OCI-LY7 (cell line): ENCODE data around the gene NALCN. TPM values are rescaled to one million over a fixed set of nuclear protein-coding genes. Genes with fewer than 3 reads are reported as not detected.

Experiments used
- Bru-seq: library from RNA; stranded (reverse); fragments of 400-500 nt; gene quantifications from one replicate; lab custom pipeline; 2021; lab: Mats Ljungman, UMichigan
- BruChase-seq, 2 experiments: library from RNA; stranded (reverse); fragments of 400-500 nt; gene quantifications; one replicate each; lab custom pipeline; 2021; lab: Mats Ljungman, UMichigan
- BruUV-seq: library from RNA; stranded (reverse); fragments of 400-500 nt; replicated peaks from 2 replicates; lab custom pipeline; 2021; lab: Mats Ljungman, UMichigan
- CTCF ChIA-PET: fragments of 300-600 bp; sonication (Branson Sonifier 250); formaldehyde crosslinking; loops from one replicate; lab custom pipeline; 2022; ENCODE audit warnings: antibody characterized with exemption; ENCODE audit not compliant: unreplicated experiment; lab: Charles Lee
- POLR2A ChIA-PET: fragments of 300-600 bp; sonication (Branson Sonifier 250); formaldehyde crosslinking; loops from one replicate; lab custom pipeline; 2022; ENCODE audit warnings: antibody characterized with exemption; lab: Charles Lee
- DNase-seq: peaks from one replicate; pipeline ENCODE4 v3.0.0-alpha.2; 2015; ENCODE audit warnings: low spot score
- H2AFZ ChIP-seq: fragments of 200-600 bp; sonication (generic), shearing (Covaris generic); 2 replicates; pipeline ENCODE4 v1.6.1; 2014; ENCODE audit warnings: mild to moderate bottlenecking, antibody characterized with exemption, low read length, moderate library complexity
- H3K27ac ChIP-seq: fragments of 200-600 bp; sonication (generic); 2 replicates; pipeline ENCODE4 v1.5.1; 2014; ENCODE audit warnings: mixed run types, low read depth, mild to moderate bottlenecking, moderate library complexity, low read length, inconsistent platforms; ENCODE audit not compliant: poor library complexity, severe bottlenecking
- H3K36me3 ChIP-seq: fragments of 200-600 bp; sonication (generic); 2 replicates; pipeline ENCODE4 v1.6.1; 2014; ENCODE audit warnings: mild to moderate bottlenecking, antibody characterized with exemption, low read length, moderate library complexity, mixed read lengths; ENCODE audit not compliant: insufficient read depth
- H3K4me1 ChIP-seq: fragments of 200-600 bp; sonication (generic); 2 replicates; pipeline ENCODE4 v1.5.1; 2014; ENCODE audit warnings: mild to moderate bottlenecking, low read length; ENCODE audit not compliant: insufficient read depth, poor library complexity, severe bottlenecking
- H3K4me2 ChIP-seq: fragments of 200-600 bp; sonication (generic); 2 replicates; pipeline ENCODE4 v1.6.1; 2014; ENCODE audit warnings: mild to moderate bottlenecking, low read length
- H3K4me3 ChIP-seq: fragments of 200-600 bp; sonication (generic); 2 replicates; pipeline ENCODE4 v1.5.1; 2014; ENCODE audit warnings: mild to moderate bottlenecking, low read depth, low read length; ENCODE audit not compliant: poor library complexity, severe bottlenecking
- H3K79me2 ChIP-seq: fragments of 200-600 bp; sonication (generic); 2 replicates; pipeline ENCODE4 v1.6.1; 2016; ENCODE audit warnings: low read depth, mild to moderate bottlenecking, low read length, moderate library complexity, mixed read lengths; ENCODE audit not compliant: insufficient read depth
- H3K9me2 ChIP-seq: fragments of 200-600 bp; sonication (generic); 2 replicates; pipeline ENCODE4 v1.6.1; 2016; ENCODE audit warnings: mild to moderate bottlenecking, low read length, mixed read lengths; ENCODE audit not compliant: insufficient read depth
- H3K9me3 ChIP-seq: fragments of 200-600 bp; sonication (generic); 2 replicates; pipeline ENCODE4 v1.6.1; 2014; ENCODE audit warnings: mild to moderate bottlenecking, mixed run types, low read length, mixed read lengths
- H4K20me1 ChIP-seq: fragments of 200-600 bp; sonication (generic); 2 replicates; pipeline ENCODE4 v1.6.1; 2014; ENCODE audit warnings: mild to moderate bottlenecking, antibody characterized with exemption, low read length, moderate library complexity, mixed read lengths; ENCODE audit not compliant: insufficient read depth
- CTCF ChIP-seq: fragments of 200-600 bp; sonication (generic); conservative IDR thresholded peaks from 2 replicates; pipeline ENCODE4 v1.5.1; 2014; ENCODE audit warnings: mild to moderate bottlenecking, antibody characterized with exemption, low read length, moderate library complexity, mixed read lengths
- EZH2phosphoT487 ChIP-seq: fragments of 200-600 bp; sonication (generic); IDR thresholded peaks from 2 replicates; pipeline ENCODE4 v1.6.1; 2018; ENCODE audit warnings: low read depth, borderline replicate concordance, mild to moderate bottlenecking, mixed run types, antibody characterized with exemption, low read length, moderate library complexity, mixed read lengths
- intact Hi-C: fragments of 100-400 bp; cut with micrococcal nuclease; formaldehyde crosslinking; loops from one replicate; pipeline ENCODE4 v1.10.0; 2022; ENCODE audit not compliant: unreplicated experiment
- long read RNA-seq: library from polyadenylated mRNA; stranded (forward); transcript quantifications from one replicate; pipeline ENCODE4 v2.0.0, GENCODE V29; 2022
- total RNA-seq, 2 experiments: library from RNA; depleted of rRNA in 1 of 2; stranded (reverse); fragments of >200 nt in 1 of 2; shearing (Covaris generic) in 1 of 2; gene quantifications; 2 replicates each; pipeline ENCODE4 v1.2.3, GENCODE V29; 2014 to 2022

The NALCN gene
- total RNA-seq (2014; rRNA removed; shearing (Covaris generic)) (not detected in 2 replicates), total RNA-seq (2022) (not detected in 2 replicates), Bru-seq, nascent RNA (percentile 1 among the genes with signal in this experiment), BruChase-seq, experiment 1, labeled RNA remaining after a 6-hour chase (not detected), BruChase-seq, experiment 2, labeled RNA remaining after a 2-hour chase (percentile 2 among the genes with signal in this experiment)
- long read RNA-seq: 0 reads

- Histone ChIP-seq H3K9me2 (no peaks in the 10 kb centered on the region), H3K4me1 (no peaks in the 10 kb centered on the region), H3K4me2 (no peak within 1 kb of the TSS), H4K20me1 (no peaks in the 10 kb centered on the region), H3K27ac (no peak within 1 kb of the TSS), H3K9me3 (no peaks in the 10 kb centered on the region), H3K79me2 (no peaks in the 10 kb centered on the region), H2AFZ (no peak within 1 kb of the TSS), H3K4me3 (no peak within 1 kb of the TSS), H3K36me3 (no peaks in the 10 kb centered on the region)
- no TSS peak for BruUV-seq
- no peak for DNase-seq
- ChIA-PET POLR2A (no interaction called here), CTCF (no interaction called here)
- no peak for TF ChIP-seq EZH2phosphoT487
- TF ChIP-seq CTCF: no peak
- intact Hi-C loops: no loop called here
Observed at GRCh38 chr13:101416181-101417042, at the start of gene NALCN. TSS of gene NALCN (minus strand) at chr13:101416508. CDS start at chr13:101399126, 17,382 bp downstream.

GRCh38 chr13:101465877-101466276 lies 49.6 kb upstream of the NALCN start:
- Histone ChIP-seq H3K4me2 (no peak overlapping the region), H3K9me2 (no peaks in the 10 kb centered on the region), H4K20me1 (no peaks in the 10 kb centered on the region), H3K4me1 (no peaks in the 10 kb centered on the region), H2AFZ (no peak overlapping the region), H3K4me3 (no peak overlapping the region), H3K9me3 (no peaks in the 10 kb centered on the region), H3K79me2 (no peaks in the 10 kb centered on the region), H3K36me3 (no peaks in the 10 kb centered on the region), H3K27ac (no peak overlapping the region)
- TF ChIP-seq CTCF: no peak
- no peak for TF ChIP-seq EZH2phosphoT487
- POLR2A ChIA-PET: no interaction called here
- CTCF ChIA-PET: no interaction called here
- DNase-seq: no peak
- intact Hi-C loops: no loop called here
- no TSS peak for BruUV-seq
